ENCODE measurements around the gene PRKRIP1. TPM values are rescaled to one million over a fixed set of nuclear protein-coding genes. Genes with fewer than 3 reads are reported as not detected.
"Not testable (repeated sequence)": the region's sequence is repeated elsewhere in the genome, so short reads cannot be mapped to it uniquely, and the experiment has no call there.

PRKRIP1 gene, protein sequence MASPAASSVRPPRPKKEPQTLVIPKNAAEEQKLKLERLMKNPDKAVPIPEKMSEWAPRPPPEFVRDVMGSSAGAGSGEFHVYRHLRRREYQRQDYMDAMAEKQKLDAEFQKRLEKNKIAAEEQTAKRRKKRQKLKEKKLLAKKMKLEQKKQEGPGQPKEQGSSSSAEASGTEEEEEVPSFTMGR
- 14.9 and 21.2 TPM in 2 replicates for total RNA-seq (2014; rRNA removed; shearing (Covaris generic))

DNA sequence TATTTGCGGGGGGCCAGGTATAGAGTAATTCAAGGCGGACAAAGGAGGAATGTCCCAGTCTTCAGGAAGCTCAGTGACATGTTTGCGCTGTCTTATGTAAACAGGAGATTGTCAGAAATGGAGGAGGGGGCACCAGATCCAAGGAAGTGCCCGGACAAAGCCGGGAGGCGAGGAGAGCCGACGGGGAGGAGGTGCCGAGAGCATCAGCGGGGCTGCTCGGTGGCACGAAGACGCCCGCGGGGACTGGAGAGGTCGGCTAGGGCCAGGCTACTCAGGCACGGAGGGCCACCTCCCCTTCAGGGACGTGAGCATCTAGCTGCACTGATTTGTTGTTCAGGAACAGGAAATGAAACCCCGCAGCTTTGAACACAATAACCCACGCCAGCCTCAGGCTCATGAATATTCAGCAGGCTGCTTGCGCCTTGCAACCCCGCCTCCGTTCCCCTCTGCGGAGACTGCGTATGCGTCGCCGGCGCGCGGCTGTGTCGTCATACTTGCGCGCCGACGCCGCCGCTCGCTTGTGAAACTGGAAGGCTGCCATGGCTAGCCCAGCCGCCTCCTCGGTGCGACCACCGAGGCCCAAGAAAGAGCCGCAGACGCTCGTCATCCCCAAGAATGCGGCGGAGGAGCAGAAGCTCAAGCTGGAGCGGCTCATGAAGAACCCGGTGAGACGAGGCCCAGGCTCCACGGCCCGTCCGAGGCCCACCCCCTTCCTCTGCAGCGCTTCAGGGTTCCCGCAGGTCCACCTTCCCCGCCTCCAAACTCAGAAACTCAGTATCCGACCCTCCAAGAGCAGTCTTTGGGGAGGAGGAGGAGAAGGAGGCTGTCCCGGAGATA lies at the start of gene PRKRIP1:
Gene PRKRIP1 (plus strand): TSS at position 491 of the 837 bp plus-strand sequence. CDS start 49 bp downstream, at position 540.
- DNase-seq (ENCODE audit: low read depth), result peak; percentile 97

DNA sequence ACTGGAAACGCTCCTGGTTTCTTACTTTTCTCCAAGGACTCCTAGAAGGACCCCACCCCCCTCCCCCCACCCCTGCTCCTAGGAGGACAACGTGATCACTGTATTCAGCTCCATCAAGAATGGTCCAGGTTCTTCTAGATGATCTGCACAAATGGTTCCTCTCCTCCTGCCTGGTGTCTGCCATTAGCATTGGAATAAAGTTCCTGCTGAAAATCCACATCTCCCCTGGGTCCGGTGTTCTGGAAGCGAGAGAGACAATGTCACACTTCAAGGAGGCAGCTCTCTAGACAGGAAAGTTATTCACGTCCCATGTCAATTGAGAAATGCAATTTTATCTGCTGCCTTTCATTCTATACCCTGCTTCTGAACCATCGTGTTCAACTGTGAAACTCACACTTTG lies 49.2 kb upstream of the PRKRIP1 start:
- not testable (repeated sequence) for DNase-seq (ENCODE audit: low read depth)

DNA sequence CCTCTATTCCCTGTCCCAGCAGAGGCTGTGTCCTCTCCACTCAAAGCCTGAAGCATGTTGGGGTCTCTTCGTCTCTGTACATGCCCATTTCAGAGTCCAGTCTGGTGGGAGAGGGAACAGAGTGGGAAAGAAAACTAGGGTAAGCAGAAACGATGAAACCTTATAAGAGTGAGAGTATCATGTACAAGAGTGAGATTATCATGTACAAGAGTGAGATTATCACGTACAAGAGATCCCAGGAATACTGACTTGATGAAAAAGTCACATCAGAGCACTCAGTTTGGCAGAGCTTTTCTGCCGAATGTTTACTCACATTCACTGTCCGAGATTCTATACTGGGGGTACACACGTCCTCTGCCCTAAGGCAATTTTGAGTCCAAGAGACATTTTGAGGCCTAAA lies 39.8 kb upstream of the PRKRIP1 start, which contains the start of gene SPDYE6:
Gene SPDYE6 (minus strand): TSS at position 101 of the 400 bp plus-strand sequence. CDS start 421 bp downstream, outside the sequence.
- DNase-seq (ENCODE audit: low read depth), result not testable (repeated sequence)

DNA sequence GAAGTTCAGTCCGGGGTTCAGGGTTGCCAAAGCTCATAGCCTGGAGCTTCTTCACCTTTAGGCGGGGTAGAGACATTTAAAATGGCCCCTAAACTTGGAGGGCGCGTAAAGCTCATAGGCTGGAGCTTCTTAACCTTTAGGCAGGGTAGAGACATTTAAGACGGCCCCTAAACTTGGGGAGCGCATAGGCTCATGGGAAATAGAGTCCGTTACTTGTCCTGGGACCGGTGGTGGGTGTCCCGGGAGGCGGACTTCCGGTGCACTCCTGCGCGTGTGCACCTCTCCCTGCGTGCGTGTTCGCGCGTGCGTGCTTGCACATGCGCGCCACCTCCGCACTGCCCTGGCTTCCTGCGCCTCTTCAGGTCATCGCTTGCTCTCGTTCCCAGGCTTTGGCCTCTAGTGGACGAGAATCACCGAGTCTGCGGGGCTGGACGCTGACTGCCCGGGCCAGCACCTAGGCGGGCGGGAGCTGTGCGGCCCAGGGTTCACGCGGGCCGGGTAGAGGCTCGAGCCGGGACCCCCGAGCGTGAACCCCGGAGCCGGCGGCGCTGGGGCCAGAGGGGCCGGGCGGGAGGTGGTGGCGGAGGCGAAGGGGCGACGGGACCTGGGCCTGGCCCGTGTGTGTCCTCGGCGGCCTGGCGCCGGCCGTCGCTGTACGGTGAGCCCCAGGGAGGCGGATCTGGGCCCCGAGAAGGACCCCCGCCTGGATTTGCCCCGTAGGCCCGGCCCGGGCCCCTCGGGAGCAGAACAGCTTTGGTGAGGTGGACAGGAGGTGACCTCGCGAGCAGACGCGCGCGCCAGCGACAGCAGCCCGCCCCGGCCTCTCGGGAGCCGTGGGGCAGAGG lies 32.4 kb upstream of the PRKRIP1 start:
- peak; percentile 99 for DNase-seq (ENCODE audit: low read depth)

DNA sequence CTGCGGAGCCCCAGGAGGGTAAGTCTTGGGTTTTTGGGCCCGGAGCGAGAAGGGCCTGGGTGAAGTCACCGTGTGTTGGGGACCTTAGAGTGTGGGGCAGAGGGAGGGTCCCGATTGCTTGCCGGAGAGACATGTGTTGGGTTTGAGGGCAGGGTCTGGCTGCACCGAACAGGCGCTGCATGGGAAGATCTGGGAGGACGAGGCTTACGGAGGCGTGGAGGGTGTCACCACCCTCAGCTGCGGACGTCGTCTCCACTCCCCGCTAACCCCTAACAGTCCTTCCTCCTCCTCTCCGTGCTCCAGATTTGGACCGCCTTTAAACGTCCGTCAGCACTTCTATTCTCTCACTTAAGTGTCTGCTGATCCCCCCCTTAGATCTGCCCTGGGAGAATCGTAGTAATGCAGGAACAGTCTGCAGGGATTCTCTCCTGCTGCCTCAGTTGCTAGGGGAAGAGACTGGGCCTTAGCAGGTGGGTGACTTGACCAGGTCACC lies 31.7 kb upstream of the PRKRIP1 start:
- not testable (repeated sequence) for DNase-seq (ENCODE audit: low read depth)

DNA sequence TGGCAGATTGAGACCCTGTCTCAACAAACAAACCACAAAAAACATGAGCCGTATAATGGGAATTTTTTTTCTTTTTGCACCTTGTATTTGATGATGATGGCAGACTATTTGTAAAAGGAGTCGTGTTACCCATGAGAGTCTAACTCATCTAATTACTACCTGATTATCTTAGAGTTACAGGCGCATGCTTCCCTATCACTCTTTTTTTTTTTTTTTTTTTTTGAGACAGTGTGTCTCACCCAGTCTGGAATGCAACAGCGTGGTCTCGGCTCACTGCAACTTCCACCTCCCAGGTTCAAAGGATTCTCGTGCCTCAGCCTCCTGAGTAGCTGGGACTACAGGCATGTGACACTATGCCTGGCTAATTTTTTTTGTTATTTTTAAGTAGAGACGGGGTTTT lies 30.8 kb upstream of the PRKRIP1 start:
- DNase-seq (ENCODE audit: low read depth), result peak; percentile 24

DNA sequence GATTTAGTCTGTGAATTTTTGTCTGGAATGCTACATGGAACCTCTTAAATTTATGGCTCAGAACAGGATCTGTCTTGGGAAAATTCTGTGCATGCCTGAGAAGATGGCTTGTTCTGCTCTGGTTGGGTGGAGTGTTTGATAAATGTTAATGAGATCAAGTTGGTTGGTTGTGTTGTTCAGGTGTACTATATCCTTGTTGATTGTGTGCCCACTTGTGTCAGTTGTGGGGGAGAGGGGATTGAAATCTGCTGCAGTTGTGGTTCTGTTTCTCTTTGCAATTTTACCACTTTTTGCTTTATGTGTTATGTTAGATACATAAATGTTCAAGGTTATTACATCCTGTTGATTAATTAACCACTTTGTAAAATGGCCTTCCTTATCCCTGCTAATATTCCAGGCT lies 26.1 kb upstream of the PRKRIP1 start:
- not testable (repeated sequence) for DNase-seq (ENCODE audit: low read depth)

DNA sequence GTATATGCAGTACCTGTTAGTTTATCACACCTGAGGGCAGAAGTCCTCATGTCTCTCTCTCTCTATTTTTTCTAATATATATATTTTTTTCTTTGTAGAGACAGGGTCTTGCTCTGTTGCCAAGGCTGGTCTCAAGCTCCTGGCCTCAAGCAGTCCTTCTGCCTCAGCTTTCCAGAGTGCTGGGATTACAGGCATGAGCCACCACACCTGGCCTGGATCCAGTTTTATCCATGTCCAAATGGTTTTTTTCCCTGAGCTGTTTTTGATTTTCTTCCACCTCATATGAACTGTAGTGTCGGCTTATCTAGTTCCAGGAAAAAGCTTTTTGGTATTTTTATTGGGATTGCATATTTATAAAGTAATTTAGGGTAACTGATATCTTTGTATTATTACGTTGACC lies 23.4 kb upstream of the PRKRIP1 start:
- not testable (repeated sequence) for DNase-seq (ENCODE audit: low read depth)

DNA sequence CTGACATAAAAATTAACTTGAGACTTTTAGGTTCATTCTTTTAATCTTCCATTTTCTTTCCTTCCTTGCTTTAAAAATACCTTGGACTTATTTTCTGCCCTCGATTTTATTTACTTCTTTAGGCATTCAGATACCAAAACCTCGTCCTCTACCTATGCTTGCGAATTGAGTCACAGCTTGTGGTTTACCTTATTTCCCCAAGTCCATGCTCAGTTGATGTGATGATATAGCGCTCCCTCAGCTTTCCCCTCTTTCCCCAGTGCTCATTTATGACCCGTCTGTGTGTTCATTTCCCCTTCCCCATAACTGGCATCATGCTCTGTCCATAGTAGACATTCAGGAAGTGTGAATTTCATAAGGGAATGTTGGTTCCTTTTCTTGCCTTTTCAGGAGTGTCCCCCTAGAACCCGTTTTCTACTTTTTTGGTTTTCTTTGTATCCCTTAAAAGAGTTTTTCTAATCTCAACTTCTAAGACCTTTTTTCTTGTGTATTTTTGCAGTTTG lies 19.1 kb upstream of the PRKRIP1 start:
- no peak for DNase-seq (ENCODE audit: low read depth)

DNA sequence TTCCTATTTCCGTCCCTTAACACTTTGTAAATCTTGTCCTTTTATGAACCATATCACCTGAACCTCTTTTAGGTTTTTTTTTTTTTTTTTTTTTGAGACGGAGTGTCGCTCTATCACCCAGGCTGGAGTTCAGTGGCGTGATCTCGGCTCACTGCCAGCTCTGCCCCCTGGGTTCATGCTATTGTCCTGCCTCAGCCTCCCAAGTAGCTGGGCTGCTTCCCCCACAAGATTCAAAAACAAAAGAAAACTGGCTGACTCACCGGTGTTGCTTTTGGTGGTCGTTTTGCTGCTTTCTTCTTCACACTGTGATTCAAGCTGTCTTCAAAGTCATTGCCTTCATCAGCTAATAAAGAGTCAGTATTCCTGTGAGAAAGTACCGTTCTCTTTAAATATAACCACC lies 15.3 kb upstream of the PRKRIP1 start:
- DNase-seq (ENCODE audit: low read depth), result not testable (repeated sequence)

DNA sequence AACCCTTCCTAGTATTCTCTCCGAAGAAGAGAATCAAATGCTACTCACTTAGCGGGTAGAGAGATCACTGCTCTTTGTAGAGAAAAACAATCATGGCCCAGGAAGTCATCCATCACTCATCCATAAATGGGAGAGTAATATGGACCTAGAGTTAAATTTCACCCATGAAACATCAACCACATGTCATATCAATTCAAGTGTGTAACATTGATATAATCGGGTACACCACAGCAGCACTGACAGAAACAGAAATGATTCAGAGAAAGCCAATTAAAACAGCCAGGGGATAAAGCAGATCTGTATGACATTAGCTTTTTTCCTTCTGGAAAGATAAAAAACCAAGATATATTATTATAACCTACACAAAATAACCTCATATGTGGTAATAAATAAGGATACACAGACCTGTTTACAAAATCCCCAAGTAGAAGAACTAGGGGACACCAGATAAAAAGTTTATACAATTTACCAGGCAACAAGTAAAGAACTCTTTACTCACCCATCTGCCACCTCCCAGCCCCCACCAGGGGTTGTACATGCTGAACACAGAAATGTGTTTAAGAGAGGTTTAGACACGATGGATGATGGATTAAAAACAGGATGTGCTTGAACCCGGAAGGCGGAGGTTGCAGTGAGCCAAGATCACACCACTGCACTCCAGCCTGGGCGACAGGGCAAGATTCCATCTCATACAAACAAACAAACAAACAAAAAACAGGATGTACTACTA lies 14.3 kb upstream of the PRKRIP1 start:
- DNase-seq (ENCODE audit: low read depth), result not testable (repeated sequence)

DNA sequence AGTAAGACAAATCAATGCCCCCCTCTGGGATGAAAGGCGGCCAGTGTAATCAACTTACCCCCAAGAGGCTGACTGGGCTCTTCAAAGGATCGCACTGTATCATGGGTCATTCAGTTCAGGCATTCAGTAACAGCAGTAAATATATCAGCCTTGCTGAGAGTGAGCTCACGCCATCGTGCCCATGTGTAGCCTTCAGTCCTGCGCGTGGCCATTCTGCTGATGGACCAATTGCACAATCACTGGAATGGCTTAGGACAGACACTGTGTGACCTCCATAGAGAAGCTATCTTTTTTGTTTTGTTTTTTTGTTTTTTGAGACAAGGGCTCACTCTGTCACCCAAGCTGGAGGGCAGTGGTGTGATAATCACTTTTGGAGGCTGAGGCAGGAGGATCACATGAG lies 9.1 kb upstream of the PRKRIP1 start:
- no peak for DNase-seq (ENCODE audit: low read depth)

DNA sequence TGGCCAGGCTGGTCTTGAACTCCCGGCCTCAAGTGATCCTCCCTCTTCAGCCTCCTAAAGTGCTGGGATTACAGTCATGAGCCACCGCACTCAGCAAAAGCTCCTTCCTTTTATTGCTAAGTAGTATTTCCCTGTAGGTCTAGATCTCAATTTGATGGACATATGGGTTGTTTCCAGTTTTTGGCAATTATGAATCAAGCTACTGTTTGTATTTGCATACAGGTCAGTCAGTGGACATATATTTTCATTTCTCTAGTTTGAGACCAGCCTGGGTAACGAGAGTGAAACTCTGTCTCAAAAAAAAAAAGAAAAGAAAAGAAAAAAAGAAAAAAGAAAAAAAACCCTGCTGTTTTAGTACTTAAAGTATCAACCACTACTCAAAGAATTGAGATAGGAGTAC lies 6.4 kb upstream of the PRKRIP1 start:
- DNase-seq (ENCODE audit: low read depth), result no peak

DNA sequence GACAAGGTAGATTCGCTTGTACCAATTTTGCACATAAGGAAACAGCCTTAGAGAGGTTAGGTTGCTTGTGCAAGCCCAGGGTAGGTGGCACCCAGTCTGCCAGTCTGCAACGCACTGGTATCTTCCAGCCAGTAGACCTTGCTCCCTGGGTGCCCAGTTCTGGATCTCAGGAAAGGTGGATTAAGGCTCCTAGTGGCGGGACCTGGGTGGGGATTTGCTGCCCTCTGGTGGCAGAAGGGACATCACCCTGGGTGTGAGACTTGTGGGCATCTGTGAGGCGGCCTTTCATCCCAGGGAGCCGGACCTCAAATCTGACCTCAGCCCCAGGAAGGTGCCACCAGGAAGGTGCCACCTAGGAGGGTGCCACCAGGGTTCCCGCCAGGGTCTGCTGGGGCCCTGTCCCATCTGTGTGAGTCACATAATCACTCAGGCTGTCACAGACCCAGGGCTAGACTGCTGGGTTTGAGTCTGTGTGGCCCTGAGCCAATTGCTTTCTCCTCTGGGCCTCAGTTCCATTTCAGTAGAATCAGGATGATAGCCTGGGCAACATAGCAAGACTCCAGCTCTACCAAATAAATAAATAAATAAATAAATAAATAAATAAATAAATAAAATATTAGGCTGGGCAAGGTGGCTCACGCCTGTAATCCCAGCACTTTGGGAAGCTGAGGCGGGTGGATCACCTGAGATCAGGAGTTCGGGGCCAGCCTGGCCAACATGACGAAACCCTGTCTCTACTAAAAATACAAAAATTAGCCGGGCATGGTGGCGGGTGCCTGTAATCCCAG lies 5.3 kb upstream of the PRKRIP1 start:
- DNase-seq (ENCODE audit: low read depth), result peak; percentile 74

DNA sequence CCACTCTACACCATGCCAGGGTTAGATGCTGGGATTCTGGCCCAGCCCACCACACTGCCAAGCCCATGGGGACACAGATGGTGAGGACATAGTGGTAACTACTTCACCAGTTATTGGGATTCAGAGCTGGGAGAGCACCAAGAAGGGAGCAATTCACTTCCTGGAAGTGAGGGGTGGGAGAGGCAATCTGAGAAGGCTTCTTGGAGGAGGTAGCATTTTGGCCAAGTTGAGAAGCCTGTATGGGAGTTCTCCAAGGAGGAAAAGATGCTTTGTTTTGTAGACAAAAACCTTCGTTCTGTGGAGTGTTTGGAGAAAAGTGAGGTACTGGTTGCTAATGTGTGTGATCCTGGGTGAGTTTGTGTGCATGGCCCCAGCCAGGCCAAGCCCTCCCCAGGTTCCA lies 3.8 kb upstream of the PRKRIP1 start:
- no peak for DNase-seq (ENCODE audit: low read depth)

DNA sequence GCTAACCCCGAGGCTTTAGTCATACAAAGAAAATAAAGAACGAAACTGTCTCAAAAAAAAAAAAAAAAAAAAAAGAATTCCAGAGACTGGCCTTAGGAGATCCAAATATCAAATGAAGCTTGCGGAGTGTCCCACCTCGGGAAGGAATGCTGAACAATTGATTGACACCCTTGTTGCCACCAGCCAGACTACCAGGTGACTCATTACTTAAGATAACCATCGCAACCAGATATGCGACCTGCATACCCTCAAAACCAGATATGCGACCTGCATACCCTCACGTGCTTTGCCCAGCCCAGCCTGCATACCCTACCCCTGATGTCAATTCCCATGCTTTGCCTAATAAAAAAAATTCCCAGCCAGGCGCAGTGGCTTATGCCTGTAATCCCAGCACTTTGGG lies 2.7 kb upstream of the PRKRIP1 start:
- peak; percentile 90 for DNase-seq (ENCODE audit: low read depth)

DNA sequence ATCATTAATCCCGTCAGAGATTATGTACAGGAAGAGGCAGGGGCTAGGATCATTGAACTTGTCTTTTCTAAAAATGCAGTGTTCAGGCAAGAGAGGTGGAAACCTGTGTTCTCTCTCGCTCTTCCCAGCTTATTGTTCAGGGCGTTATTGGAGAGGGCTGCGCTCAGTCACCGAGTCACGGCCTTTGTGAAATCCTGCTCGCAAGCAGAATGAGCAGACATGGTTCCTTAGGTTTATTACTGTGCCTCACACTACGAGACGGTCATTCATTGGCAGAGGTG lies 631 bp upstream of the PRKRIP1 start:
- DNase-seq (ENCODE audit: low read depth), result no peak

DNA sequence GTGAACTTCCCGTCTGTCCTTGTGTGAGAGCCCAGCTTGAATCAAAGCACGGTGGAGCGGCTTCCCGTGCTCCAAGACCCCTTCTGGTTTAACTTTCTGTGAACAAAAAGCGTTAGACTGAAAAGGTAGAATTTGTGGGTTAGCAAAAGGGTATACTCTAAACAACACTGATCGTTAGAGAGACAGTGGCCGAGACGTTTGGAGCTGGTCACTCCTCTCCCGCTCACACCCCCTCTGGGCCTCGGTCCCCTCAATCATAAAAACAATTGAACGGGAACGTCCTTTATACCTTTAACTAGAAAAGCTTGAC lies 502 bp downstream of the PRKRIP1 start:
- no peak for DNase-seq (ENCODE audit: low read depth)

DNA sequence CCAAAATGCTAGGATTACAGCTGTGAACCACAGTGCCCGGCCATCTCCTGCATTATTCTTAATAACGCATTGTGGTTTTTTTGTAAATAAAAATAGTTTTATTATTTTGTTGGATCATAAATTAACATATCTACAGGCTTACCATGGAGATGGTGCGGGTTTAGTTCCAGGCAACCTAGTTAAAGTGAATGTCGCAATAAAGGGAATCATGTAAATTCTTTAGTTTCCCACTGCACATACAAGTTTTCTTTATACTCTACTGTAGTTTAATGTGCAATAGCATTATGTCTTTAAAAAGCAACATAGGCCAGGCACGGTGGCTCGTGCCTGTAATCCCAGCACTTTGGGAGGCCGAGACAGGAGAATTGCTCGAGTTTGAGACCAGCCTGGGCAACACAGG lies 2.4 kb downstream of the PRKRIP1 start:
- no peak for DNase-seq (ENCODE audit: low read depth)

DNA sequence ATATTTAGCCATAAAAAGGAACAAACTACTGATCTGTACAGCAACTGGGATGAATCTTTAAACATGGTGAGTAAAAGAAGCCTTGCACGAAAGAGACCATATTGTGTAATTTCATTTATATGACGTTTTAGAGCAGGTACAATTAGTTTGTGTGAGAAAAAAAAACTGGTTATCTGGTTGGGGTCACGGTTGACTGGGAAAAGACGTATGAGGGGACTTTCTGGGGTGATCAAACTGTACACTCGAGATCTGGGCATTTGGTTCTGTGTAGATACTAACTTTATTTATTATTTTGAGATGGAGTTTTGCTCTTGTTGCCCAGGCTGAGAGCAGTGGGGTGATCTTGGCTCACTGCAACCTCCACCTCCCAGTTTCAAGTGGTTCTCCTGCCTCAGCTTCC lies 4.2 kb downstream of the PRKRIP1 start:
- DNase-seq (ENCODE audit: low read depth), result no peak

DNA sequence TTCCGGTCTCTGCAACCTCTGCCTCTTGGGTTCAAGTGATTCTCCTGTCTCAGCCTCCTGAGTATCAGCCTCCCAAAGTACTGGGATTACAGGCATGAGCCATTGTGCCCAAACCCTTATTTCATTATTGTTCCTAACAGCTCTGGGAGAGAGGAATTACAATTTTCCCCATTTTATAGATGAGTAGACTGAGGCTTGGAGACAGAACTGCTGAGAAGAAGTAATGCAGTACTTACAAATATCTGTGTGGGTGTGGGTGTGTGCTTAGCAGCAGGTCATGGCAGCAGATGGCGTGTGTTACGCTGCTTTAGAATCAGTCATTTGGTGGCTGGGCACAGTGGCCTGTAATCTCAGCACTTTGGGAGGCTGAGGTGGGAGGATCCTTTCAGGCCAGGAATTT lies 7.4 kb downstream of the PRKRIP1 start:
- DNase-seq (ENCODE audit: low read depth), result no peak
